PFSK-1 (cell line): ENCODE data around the gene MAFG.

Experiments
- FOXP2 ChIP-seq: optimal IDR thresholded peaks from 2 replicates; pipeline ENCODE3; 2011; ENCODE audit warnings: borderline replicate concordance, control low read depth, inconsistent platforms; ENCODE audit not compliant: insufficient read depth; ENCODE audit errors: extremely low read length, extremely low read depth
- POLR2AphosphoS5 ChIP-seq: IDR thresholded peaks from 2 replicates; pipeline ENCODE4 v1.6.1; 2012; ENCODE audit warnings: low read depth, mild to moderate bottlenecking, control low read depth, low read length, moderate library complexity
- REST ChIP-seq, 2 experiments: IDR thresholded peaks; 2 replicates each; pipeline versions ENCODE4 v1.6.1 to v1.8.0; 2011 to 2012; ENCODE audit warnings: low read depth in 2 of 2, low read length in 2 of 2, control low read depth in 1 of 2, inconsistent platforms in 1 of 2, mild to moderate bottlenecking in 1 of 2, moderate library complexity in 1 of 2; ENCODE audit not compliant: insufficient read depth in 1 of 2
- SIN3A ChIP-seq: IDR thresholded peaks from 2 replicates; pipeline ENCODE4 v1.6.1; 2012; ENCODE audit warnings: mild to moderate bottlenecking, low read length, moderate library complexity, borderline replicate concordance; ENCODE audit not compliant: insufficient read depth
- TAF1 ChIP-seq: IDR thresholded peaks from 2 replicates; pipeline ENCODE4 v1.6.1; 2012; ENCODE audit warnings: low read length, control low read depth, borderline replicate concordance; ENCODE audit not compliant: insufficient read depth

Gene MAFG

GRCh38 chr17:81956607-81957589 is 29.4 kb upstream of the MAFG start:
- no peak for TF ChIP-seq POLR2AphosphoS5

GRCh38 chr17:81955756-81956544 is 28.4 kb upstream of the MAFG start:
- no peak for TF ChIP-seq POLR2AphosphoS5
- no peak for TF ChIP-seq FOXP2
- TF ChIP-seq TAF1 = no peak
- no peak for TF ChIP-seq SIN3A
- no peak for TF ChIP-seq REST (IDR thresholded peaks at IDR 0.05; ENCODE audit: insufficient read depth in 1 of 2, low read depth in 2 of 2, low read length in 2 of 2)

- TF ChIP-seq REST (IDR thresholded peaks at IDR 0.05; ENCODE audit: insufficient read depth in 1 of 2, low read depth in 2 of 2, low read length in 2 of 2) (no peak), TAF1 (no peak), FOXP2 (no peak)
Measured at GRCh38 chr17:81955058-81955681, 27.6 kb upstream of the MAFG start.

GRCh38 chr17:81954131-81955057 is 26.9 kb upstream of the MAFG start:
- TF ChIP-seq FOXP2 (no peak), TAF1 (no peak), SIN3A (no peak), POLR2AphosphoS5 (no peak), REST (IDR thresholded peaks at IDR 0.05; ENCODE audit: insufficient read depth in 1 of 2, low read depth in 2 of 2, low read length in 2 of 2) (no peak)
